DOHH2 (cell line): ENCODE measurements around the gene PCGF3.
"Not testable (repeated sequence)": the region's sequence is repeated elsewhere in the genome, so short reads cannot be mapped to it uniquely, and the experiment has no call there.

Experiments
- H3F3A ChIP-seq: fragments of 200-600 bp; sonication (generic), shearing (Covaris generic); 2 replicates; pipeline ENCODE4 v1.6.0; 2016; ENCODE audit warnings: antibody characterized with exemption, mild to moderate bottlenecking; ENCODE audit not compliant: control insufficient read depth, insufficient read depth
- H3K27ac ChIP-seq: fragments of 200-600 bp; sonication (generic); 2 replicates; pipeline ENCODE4 v1.5.1; 2014; ENCODE audit warnings: low read depth, mild to moderate bottlenecking, low read length, moderate library complexity
- H3K27me3 ChIP-seq: fragments of 200-600 bp; sonication (generic); 2 replicates; pipeline ENCODE4 v1.6.1; 2014; ENCODE audit warnings: mild to moderate bottlenecking, low read length, mixed read lengths; ENCODE audit not compliant: control insufficient read depth
- H3K36me3 ChIP-seq: fragments of 200-600 bp; sonication (generic); 2 replicates; pipeline ENCODE4 v1.6.1; 2014; ENCODE audit warnings: mild to moderate bottlenecking, low read length, moderate library complexity, mixed read lengths; ENCODE audit not compliant: control insufficient read depth
- H3K4me1 ChIP-seq: fragments of 200-600 bp; sonication (generic); 2 replicates; pipeline ENCODE4 v1.6.1; 2014; ENCODE audit warnings: mild to moderate bottlenecking, low read length, mixed read lengths; ENCODE audit not compliant: control insufficient read depth
- H3K4me2 ChIP-seq: fragments of 200-600 bp; sonication (generic); 2 replicates; pipeline ENCODE4 v1.6.0; 2014; ENCODE audit warnings: mild to moderate bottlenecking, low read length, moderate library complexity
- H3K4me3 ChIP-seq: fragments of 200-600 bp; sonication (generic); 2 replicates; pipeline ENCODE4 v1.5.1; 2014; ENCODE audit warnings: mild to moderate bottlenecking, low read length, mixed read lengths
- H3K79me2 ChIP-seq: fragments of 200-600 bp; sonication (generic); 2 replicates; pipeline ENCODE4 v1.6.1; 2014; ENCODE audit warnings: mild to moderate bottlenecking, low read length, mixed read lengths; ENCODE audit not compliant: control insufficient read depth
- H3K9me2 ChIP-seq: fragments of 200-600 bp; sonication (generic); replicated peaks from 2 replicates; pipeline ENCODE4 v1.6.1; 2014; ENCODE audit warnings: mild to moderate bottlenecking, low read length, mixed read lengths; ENCODE audit not compliant: control insufficient read depth
- H3K9me3 ChIP-seq: fragments of 200-600 bp; sonication (generic); 2 replicates; pipeline ENCODE4 v1.6.1; 2014; ENCODE audit warnings: antibody characterized with exemption, low read length, mixed read lengths; ENCODE audit not compliant: control insufficient read depth, insufficient read depth
- H4K20me1 ChIP-seq: fragments of 200-600 bp; sonication (generic); 2 replicates; pipeline ENCODE4 v1.6.0; 2014; ENCODE audit warnings: low read depth, mild to moderate bottlenecking, antibody characterized with exemption, low read length, moderate library complexity; ENCODE audit not compliant: control insufficient read depth, insufficient read depth
- CTCF ChIP-seq: fragments of 200-600 bp; sonication (generic); IDR thresholded peaks from one replicate; pipeline ENCODE4 v1.5.1; 2014; ENCODE audit warnings: antibody characterized with exemption, mild to moderate bottlenecking, low read depth, low read length; ENCODE audit not compliant: poor library complexity, severe bottlenecking
- EZH2phosphoT487 ChIP-seq: fragments of 200-600 bp; sonication (generic); IDR thresholded peaks from 2 replicates; pipeline ENCODE4 v1.6.1; 2017; ENCODE audit warnings: borderline replicate concordance, mild to moderate bottlenecking, antibody characterized with exemption, low read length, moderate library complexity, mixed read lengths

PCGF3 gene

GRCh38 chr4:734075-734474, 28.4 kb downstream of the PCGF3 start:
- Histone ChIP-seq H3K4me2 (no peak overlapping the region), H3K9me2 (no peaks in the 10 kb centered on the region), H3K9me3 (no peaks in the 10 kb centered on the region; the same call in 1 of the 2 replicates), H4K20me1 (no peaks in the 10 kb centered on the region), H3F3A (no peaks in the 10 kb centered on the region), H3K79me2 (peaks cover 6% of the 10 kb centered on the region), H3K27ac (no peak overlapping the region), H3K27me3 (no peaks in the 10 kb centered on the region), H3K4me3 (no peak overlapping the region), H3K4me1 (no peaks in the 10 kb centered on the region), H3K36me3 (peaks cover 67% of the 10 kb centered on the region)
- TF ChIP-seq CTCF (no peak), EZH2phosphoT487 (no peak)

- no peak overlapping the region for H3K4me2 ChIP-seq
- H3K9me3 ChIP-seq, result no peaks in the 10 kb centered on the region; the same call in 1 of the 2 replicates
- TF ChIP-seq CTCF, result no peak
- no peak for TF ChIP-seq EZH2phosphoT487
- H4K20me1 ChIP-seq, result no peaks in the 10 kb centered on the region
- no peaks in the 10 kb centered on the region for H3K27me3 ChIP-seq
- no peak overlapping the region for H3K4me3 ChIP-seq
- no peaks in the 10 kb centered on the region for H3K4me1 ChIP-seq
- H3K27ac ChIP-seq, result no peak overlapping the region
- H3K36me3 ChIP-seq, result peaks cover 72% of the 10 kb centered on the region
- H3F3A ChIP-seq, result no peaks in the 10 kb centered on the region
- H3K79me2 ChIP-seq, result no peaks in the 10 kb centered on the region; the same call in 1 of the 2 replicates
- no peaks in the 10 kb centered on the region for H3K9me2 ChIP-seq
These were observed 29.3 kb downstream of the PCGF3 start for GRCh38 chr4:734951-735350.

- Histone ChIP-seq H3K36me3 (peaks cover 66% of the 10 kb centered on the region), H3K27me3 (no peaks in the 10 kb centered on the region), H3K9me2 (no peaks in the 10 kb centered on the region), H3K27ac (no peak overlapping the region), H3K9me3 (no peaks in the 10 kb centered on the region; the same call in 1 of the 2 replicates), H3K4me1 (no peaks in the 10 kb centered on the region), H3K79me2 (no peaks in the 10 kb centered on the region), H4K20me1 (no peaks in the 10 kb centered on the region), H3F3A (no peaks in the 10 kb centered on the region), H3K4me3 (no peak overlapping the region), H3K4me2 (no peak overlapping the region)
- no peak for TF ChIP-seq CTCF
- no peak for TF ChIP-seq EZH2phosphoT487
These were observed 30.0 kb downstream of the PCGF3 start for GRCh38 chr4:735583-735982.

GRCh38 chr4:736561-736960, 30.9 kb downstream of the PCGF3 start:
- not testable (repeated sequence) for H3K27me3 ChIP-seq, H3K4me1 ChIP-seq, H4K20me1 ChIP-seq, H3K4me2 ChIP-seq, H3F3A ChIP-seq, H3K9me2 ChIP-seq, H3K27ac ChIP-seq, H3K79me2 ChIP-seq, H3K9me3 ChIP-seq, H3K4me3 ChIP-seq
- peaks cover 58% of the 10 kb centered on the region for H3K36me3 ChIP-seq
